HTR-8/SVneo (cell line): Measurements from ENCODE around the gene ARHGAP19.

ENCODE experiments used
- DNase-seq: peaks from one replicate; pipeline ENCODE4 v3.0.0; 2011; ENCODE audit warnings: low spot score, mixed read lengths; ENCODE audit not compliant: insufficient read length
- FAIRE-seq: peaks from 2 replicates; lab custom pipeline; 2011; peaks lifted over from hg19 to GRCh38; lab: Jason Lieb, UNC

ARHGAP19 gene

DNA sequence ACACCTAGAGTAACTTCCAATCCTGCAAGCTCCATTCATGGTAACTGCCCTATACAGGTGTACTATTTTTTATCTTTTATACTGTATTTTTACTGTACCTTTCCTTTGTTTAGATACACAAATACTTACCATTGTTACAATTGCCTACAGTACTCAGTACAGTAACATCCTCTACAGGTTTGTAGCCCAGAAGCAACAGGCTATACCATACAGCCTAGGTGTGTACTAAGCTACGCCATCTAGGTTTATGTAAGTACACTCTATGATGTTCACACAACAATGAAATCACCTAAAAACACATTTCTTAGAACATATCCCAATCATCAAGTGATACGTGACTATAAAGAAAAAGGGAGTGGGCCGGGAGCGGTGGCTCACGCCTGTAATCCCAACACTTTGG, 53.6 kb downstream of the ARHGAP19 start:
- DNase-seq (no peak), FAIRE-seq (no peak)

DNA sequence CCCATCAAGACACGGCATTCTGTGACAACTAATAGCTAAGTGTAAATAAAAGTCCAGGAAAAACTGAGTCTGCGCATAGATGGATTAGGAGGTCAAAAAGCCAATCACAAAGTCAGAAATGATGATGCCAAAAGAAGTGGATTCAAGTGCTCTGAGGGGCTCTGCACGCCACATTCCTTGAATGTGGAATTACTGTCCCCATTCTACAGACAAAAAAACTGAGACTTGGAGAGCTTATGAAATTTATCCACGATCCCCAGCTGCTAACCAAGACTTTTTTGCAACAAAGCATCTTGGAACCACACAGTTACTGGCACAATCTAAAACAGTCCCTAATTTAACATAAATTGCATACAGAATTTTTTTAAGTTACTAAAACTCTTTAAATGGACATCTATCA, 57.1 kb downstream of the ARHGAP19 start:
- DNase-seq (no peak), FAIRE-seq (no peak)

DNA sequence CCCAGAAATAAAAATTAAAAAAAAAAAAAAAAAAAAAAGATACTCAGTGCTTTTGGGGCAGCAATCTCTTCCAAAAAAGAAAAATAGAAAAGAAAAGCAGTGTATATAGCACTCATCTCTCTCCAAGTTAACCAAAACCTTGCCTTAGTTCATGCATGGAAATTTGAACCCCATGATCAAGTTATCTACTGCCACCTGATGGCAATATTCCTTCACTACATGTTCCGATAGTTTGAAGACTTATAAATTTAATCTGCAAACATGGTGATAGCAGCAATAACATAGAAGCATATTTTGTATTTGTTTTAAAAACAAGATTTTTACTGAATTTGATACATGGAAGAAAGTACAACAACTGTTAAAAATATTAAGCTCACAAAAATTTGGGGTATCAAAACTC, 58.0 kb downstream of the ARHGAP19 start:
- FAIRE-seq (no peak), DNase-seq (peak; percentile 43)

DNA sequence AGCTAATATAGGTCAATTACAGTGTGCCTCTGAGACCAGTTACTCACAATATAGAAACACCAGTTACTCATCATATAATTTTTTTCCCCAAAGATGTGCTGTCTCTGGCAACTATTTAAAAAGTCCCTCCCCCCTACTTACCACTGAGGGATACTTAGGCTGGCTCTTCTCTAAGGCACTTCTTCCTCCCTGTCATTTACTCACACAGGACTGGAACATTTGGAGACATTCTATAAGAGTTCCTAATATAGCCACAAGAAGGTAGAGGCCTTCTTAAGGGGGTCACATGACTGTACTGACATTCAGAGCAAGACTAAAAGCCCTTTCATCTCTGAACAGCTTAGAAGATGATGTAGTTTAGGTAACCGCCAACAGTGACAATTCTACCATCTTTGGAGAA, 62.3 kb downstream of the ARHGAP19 start:
- DNase-seq (no peak), FAIRE-seq (no peak)

DNA sequence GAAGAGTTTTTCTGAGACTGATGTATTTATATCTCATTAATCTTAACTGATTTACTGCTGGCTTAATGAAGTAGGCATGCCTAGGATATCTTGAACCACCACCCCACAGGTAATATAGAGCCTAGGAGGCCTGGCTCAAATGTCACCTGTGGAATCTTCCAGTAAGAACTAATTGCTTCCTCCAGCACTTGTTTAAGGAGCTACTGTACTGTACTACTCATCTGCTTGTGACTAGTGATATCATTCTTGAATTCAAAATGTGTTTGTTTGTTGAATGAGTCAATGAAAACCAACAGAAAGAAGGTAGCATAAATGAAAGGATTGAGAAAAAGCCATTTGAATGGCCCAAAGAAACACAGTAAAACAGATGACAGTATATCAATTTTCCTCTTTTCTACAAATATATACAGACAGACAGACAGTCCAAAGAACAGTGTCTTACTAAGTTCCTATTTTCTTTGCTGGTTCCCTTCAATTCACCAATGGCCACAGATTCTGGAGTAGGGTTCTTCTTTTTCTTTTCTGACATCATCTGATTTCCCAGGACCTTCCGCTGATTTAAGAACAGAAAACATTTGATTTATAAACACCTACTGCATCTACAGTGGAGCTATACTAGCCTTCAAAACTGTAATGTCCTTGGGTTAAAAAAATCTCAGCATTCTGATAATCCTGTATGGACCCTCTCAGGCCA, 63.0 kb downstream of the ARHGAP19 start:
- FAIRE-seq, result no peak
- no peak for DNase-seq

DNA sequence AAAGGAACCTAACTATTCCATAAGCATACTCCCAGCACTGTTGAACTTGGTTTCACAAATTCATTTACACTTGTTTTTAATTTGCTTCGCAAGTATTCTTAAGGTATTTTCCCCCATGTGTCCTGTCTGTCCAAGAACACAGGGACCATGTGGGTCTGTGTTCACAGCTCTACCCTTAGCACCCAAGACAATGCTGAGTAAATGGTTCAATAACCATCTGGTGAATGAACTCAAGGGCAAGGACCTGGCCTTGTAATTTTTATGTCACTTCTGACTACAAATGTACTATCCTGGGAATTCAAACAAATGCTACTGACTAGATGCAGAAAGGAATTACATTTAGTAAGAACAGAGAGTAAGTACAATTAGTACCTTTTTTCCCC, 63.7 kb downstream of the ARHGAP19 start:
- no peak for FAIRE-seq
- DNase-seq, result no peak

DNA sequence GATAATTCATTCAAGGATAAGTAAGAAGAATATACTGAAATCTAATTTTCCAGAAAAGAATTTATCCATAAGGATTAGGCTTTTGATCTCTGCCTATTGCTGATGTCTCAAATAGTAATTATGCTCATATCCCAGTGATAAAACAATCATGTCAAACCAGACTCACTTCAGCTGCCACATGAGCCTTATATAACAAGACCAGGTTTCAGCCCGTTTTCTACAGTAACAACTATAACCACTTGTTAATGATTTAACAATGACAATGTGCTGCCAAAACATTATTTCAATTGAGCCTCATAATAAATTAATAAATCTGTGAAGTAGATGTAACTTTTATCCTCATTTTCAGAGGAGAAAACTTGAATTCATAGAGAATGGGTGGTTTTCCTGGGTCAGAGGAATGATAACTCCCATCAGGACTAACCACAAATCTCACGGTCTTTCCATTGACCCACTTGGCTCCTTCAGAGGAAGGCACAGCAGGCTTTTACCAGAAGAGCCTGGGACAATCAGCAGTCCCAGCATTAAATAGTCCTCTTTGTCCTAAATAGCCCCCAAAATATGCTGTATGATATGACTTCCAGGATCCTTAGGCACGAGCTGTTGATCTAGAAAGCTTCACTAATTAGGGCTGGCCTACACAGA, 64.2 kb downstream of the ARHGAP19 start:
- DNase-seq (no peak), FAIRE-seq (no peak)

DNA sequence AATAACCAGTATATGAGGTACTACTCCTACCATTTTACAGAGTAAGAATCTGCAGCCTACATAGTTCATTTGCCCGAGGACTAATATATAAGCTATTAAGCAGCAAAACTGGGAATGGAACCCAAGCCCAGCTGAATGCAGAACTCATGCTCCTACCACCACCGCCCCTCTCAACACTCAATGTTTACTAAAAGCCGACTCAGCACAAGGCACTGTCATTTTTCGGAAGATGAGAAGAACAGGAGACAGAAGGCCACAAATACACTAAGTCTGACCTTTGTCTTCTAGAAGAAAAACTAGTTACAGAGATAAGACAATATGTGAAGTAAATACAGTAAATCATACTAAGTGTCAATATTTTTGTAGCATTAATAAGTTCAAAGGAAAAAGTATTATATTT, 66.0 kb downstream of the ARHGAP19 start:
- FAIRE-seq, result no peak
- DNase-seq, result no peak

DNA sequence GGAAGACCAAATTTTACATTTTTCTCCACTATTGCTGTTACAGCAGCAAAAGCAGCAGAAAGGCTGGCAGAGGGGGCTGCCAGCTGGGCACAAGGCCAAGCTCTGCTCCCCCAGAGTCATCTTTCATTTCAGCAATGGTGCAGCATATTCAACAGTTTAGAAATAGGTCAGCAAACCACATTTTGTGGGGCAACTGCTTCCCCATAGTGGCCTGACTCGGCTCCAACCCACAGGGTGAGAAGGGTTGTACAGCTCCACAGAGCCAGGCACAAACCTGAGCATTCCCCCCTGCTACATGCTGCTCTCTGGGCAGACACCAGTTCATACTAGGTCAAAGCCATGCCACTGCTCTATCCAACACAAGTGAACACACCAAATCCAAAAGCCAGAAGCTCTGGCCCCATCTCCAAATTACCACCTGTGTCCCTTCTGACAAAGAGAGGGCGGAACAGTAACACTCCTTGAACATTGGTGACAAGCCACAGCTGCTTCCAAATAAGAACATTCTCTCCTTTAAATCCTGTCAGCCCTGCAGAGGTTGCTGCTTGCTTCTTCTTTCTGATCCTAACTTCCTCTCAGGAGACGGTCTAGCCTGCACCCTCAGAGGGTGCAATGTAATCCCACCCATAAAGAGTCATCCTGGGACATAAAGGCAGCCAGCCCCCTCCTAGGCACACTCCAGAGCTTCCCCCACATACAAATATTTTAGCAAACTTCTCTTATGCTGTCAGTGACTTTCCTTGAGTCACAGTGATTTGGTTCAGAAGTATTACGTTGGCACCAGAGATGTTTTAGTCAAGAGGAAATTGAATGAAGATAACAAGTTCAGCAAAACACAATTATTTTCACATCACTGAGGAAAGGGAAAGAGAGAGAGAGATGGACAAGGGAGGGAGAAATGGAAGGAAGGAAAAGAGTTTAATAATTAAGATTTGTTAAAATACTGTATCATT, 67.7 kb downstream of the ARHGAP19 start:
- DNase-seq (no peak), FAIRE-seq (no peak)

DNA sequence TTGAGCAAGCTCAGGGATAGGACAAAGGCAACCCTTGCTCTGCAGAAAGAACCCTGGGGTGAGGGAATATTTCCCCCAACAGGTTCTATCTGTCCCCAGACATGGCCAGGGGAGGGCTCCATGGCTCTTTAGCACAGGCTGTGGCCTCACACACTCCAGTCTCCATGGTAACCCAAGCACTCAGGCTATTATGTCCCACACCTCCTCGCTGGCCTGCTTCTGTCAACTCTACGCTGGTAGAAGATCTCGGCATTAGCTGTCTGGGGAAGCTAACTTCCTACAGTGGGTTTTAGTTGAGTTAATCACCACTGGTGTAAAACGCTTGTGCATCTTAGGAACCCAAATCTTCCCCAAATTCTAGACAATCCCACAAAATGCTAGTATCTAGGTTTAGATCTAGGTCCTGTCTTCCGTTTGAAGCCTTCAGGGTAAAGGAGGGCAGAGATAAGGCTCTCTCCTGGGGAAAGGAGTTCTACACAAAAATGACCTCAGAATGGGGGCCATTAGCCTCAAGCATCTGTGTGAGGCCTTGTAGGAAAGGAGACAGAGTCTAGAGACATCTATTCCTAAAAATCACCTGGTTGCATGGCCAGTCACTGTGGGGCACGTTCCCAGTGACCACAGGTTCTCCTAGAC, 70.0 kb downstream of the ARHGAP19 start:
- FAIRE-seq (no peak), DNase-seq (no peak)

DNA sequence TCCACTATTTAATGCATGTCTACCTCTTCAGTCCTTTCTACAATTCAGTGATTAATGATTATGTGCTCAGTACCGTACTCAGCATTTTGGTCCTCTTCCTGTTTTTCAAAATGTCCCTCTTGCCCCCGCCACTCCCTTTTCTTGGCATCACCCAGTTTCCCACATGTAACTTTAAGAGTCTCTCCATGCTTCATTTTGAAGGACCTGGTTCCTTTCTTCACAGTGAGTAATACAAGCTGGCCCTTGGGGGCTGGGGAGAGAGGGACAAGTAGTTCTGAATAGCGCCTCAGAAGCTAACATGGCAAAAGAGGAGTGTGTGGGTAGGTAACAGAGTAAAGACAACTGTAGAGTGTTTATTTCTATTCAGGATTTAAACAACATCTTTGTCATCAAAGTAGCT, 72.1 kb downstream of the ARHGAP19 start:
- no peak for DNase-seq
- no peak for FAIRE-seq

DNA sequence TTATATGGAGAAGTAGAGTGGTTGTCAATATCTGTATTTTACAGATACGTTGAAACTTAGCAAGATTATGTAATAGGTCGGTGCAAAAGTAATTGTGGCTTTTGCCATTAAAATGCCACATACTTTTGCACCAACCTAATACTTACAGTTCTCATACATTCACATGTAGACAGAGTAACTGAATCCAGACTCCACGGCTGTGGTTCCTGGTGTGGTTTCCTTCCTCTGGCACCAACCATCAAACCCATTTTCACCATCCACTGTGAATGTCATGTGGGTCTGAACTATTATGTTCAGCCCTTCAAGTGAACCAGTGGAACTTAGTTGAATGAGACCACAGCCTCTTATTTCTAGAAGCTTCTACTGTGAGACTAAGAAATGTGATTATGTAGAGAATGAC, 75.1 kb downstream of the ARHGAP19 start:
- FAIRE-seq (no peak), DNase-seq (no peak)

DNA sequence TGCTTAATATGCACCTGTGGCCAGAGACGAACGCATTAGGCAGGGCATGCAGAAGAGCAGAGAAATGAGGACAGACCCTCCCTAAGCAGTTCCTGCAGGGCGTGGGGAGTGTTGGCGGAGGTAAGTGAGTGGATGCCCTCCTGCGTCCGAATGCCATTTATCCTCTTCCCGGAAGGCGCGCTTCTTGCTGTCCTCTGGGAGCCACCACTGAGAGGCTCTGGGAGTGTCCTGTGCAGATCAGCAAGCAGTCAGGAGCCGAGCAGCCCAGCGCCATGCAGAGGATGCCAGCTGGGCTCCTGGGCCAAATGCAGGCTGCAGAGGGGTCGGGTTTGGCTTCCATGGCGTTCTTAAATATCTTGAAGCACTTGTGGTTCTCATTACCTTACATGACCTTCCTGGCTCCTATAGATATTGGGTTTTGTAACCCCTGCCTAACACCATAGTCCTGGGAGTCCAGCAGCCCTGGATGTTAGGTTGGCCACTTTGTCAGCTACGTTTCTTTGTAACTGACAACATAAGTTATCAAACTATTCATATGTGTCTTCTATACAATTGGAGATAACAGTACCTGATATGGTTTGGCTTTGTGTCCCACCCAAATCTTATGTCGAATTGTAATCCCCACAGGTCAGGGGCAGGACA, 76.7 kb downstream of the ARHGAP19 start:
- DNase-seq (no peak), FAIRE-seq (no peak)

DNA sequence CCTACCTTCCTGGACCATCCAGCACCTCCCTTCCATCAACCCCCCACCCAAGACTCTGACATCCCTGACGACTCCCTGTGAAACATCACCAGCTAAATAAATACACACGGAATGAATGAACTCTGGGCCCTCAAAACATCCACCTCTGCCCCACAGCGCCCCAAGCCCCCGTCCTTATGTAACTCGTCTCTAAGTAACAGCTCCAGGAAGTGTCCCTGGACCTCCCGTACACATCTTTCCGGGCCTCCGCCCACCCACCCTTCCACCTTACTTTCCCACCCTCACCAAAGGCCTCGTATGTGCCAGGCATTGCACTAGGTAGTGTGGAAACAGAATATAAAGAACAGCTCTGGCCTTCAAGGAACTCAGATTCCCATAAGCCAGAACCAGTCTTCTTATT, 79.0 kb downstream of the ARHGAP19 start:
- FAIRE-seq, result no peak
- DNase-seq, result no peak

DNA sequence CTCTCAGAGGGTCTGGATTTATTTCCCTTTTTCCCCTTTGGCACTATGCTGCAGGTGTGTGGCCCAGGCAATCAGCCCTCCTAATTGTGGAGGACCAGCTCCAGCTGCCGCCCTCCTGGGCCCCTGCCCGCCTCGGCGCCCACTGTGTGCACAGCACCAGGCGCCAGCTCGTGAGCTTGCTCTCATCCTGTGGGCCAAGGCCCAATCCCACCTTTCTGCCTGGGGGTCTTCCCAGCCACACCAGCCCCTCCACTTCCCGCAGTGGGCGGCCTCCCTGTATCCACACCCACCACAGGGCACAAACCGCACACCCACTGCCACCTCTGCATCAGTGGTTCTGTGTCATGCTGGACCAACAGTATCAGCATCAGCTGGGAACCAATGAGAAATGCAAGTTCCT, 81.2 kb downstream of the ARHGAP19 start:
- FAIRE-seq (no peak), DNase-seq (no peak)

DNA sequence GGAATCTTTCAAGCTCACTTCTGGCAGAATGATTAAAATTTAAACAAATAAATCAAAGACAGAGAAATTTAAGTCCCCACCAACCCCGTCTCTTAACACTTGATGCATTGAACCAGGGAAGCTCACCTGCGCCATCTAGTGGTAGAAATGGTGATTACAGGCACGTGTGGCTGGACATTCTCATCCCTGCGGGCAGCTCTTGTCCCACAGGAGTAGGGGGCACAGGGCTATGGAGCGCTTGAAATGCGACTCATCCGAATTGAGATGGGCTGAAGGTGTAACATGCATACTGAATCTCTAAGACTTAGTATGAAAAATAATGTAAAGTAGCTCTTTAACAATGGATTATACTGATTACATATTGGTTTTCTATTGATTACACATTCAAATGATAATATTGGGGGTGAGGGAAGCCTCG, 81.9 kb downstream of the ARHGAP19 start:
- FAIRE-seq (no peak), DNase-seq (peak; percentile 68)

DNA sequence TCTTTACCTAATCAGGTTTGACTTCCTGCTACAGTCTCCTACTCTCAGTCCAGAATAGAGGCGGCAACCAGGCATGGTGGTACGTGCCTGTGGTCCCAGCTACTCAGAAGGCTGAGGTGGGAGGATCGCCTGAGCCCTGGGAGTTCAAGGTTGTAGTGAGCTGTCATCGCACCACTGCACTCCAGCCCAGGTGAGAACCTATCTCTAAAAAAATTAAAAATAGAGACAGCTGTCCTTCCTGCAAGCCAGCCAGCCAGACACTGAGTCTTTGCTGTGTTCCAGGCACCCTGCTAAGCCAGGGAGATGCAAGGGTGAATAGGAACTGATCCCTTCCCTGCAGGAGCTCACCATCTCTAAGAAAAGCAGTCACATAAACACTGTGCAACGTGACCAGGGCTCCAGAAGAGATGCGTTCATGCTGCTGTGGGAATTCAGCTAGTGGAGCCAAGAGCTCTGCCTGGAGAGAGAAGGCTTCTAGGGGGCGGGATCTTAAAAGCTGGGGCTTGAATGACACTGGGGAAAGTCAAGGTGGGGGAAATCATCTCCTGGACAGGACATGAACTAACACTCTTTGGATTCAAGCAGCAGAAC, 84.6 kb downstream of the ARHGAP19 start:
- no peak for FAIRE-seq

DNA sequence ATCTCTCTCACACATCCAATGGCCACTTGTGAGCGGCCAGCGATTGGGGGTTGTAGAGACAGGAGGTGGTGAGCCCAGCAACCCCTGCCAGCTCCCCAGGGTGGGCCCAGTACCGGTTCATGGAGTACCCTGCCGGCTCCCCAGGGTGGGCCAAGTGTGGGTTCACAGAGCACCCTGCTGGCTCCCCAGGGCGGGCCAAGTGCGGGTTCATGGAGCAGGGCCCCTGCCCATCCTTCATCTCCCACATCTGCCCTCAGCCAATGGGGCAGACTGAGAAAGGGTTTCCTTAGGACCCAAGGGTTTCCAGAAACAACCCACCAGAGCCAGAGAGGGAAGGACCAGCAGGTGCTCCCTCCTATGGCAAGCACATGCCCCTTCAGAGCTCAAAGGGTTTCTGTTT, 85.3 kb downstream of the ARHGAP19 start:
- FAIRE-seq, result no peak
- DNase-seq, result no peak

More for the DNA sequence above, 84.6 kb downstream of the ARHGAP19 start:
- DNase-seq, result no peak

DNA sequence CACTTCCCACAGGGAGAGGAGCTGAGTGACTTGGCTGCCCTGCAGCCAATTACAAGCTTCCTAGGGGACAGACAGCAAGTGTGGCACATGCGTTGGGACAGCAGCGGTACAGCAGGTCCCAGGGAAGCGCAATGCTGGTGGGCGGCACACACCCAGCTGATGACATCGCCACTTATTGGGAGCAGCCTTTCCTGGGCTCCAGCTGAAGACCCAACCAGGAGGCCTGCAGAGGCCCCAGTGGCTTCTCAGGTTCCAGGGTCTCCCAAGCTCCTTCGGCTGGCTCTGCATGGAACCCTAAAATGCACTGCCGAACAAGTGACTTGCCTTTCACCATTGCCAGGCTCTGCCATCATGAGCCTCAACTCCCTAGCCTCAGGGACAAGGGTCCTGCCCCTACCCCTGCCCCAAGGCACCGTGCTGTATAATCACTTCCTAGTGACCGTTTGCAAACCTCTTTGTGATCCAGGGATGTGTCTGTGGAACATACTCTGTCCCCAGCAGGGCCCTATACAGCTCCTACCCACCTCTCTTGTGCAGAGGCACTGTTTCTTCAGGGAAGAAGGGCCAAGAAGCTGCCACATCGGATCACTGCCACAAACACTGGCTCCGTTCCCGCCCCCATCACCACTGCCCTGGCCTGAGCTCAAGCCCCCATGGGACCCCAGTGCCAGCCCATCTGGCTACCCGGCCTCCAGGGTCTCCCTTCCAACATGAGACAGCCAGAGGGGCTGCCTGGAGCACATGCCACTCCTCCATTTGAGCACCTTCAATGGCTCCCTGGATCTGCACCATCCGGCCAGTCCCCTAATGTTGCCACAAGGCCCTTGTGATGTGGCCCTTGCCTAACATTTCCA, 87.4 kb downstream of the ARHGAP19 start:
- no peak for FAIRE-seq
- no peak for DNase-seq
